ENCODE data around the gene CABLES2. TPM values are rescaled to one million over a fixed set of nuclear protein-coding genes. Genes with fewer than 3 reads are reported as not detected.

The CABLES2 gene
- total RNA-seq, 1 experiment from 2014 or later: 12.4 TPM

DNA sequence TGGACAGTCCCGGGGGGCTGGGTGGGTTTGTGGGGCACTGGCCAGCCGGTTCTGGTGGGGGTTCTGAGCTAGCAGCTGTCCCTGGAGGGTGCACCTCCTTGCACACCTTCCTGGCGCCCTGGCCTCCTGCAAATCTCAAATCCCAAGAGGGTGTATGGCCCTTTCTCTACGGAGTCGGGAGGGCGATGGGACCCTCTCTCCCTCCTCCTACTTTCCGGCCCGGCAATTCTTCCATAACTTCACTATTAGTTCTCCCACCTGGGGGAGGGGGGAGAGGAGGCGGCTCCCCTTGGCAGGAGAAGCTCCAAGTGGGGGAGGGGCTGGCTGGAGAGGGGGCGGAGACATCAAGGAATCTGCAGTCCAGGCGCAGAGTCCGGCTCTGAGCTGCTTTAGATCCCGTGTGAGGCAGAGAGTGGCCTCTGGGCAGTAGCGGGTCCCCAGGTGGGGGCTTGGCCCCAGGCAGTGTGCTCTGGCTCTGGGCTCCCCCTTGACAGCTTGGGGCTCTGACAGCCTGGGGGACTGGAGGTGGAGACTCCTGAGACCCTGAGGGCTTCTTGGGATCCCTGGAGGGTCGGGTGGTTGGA, 38.6 kb downstream of the CABLES2 start:
- TF ChIP-seq EZH2 (IDR thresholded peaks at IDR 0.05; ENCODE audit: low read length, unreplicated experiment): no peak
- TF ChIP-seq, protein P1, sequence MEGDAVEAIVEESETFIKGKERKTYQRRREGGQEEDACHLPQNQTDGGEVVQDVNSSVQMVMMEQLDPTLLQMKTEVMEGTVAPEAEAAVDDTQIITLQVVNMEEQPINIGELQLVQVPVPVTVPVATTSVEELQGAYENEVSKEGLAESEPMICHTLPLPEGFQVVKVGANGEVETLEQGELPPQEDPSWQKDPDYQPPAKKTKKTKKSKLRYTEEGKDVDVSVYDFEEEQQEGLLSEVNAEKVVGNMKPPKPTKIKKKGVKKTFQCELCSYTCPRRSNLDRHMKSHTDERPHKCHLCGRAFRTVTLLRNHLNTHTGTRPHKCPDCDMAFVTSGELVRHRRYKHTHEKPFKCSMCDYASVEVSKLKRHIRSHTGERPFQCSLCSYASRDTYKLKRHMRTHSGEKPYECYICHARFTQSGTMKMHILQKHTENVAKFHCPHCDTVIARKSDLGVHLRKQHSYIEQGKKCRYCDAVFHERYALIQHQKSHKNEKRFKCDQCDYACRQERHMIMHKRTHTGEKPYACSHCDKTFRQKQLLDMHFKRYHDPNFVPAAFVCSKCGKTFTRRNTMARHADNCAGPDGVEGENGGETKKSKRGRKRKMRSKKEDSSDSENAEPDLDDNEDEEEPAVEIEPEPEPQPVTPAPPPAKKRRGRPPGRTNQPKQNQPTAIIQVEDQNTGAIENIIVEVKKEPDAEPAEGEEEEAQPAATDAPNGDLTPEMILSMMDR (conservative IDR thresholded peaks at IDR 0.05; ENCODE audit: low read depth, low read length): no peak
- TF ChIP-seq EZH2phosphoT487 (IDR thresholded peaks at IDR 0.05; ENCODE audit: borderline replicate concordance, low read length): no peak
- Histone ChIP-seq H3K4me3 (ENCODE audit: low read length) (peak overlapping the region; percentile 55), H2AFZ (ENCODE audit: low read length) (peak overlapping the region; percentile 75; the same call in 1 of the 2 replicates), H3K4me1 (ENCODE audit: insufficient read depth, low read length) (peaks cover 58% of the 10 kb centered on the region), H3K4me2 (ENCODE audit: low read length) (peak overlapping the region; percentile 83), H3K9me2 (replicated peaks; ENCODE audit: low read length) (no peaks in the 10 kb centered on the region), H3K27me3 (ENCODE audit: low read length) (no peaks in the 10 kb centered on the region), H4K20me1 (ENCODE audit: low read length) (peaks cover 22% of the 10 kb centered on the region), H3K9ac (ENCODE audit: low read length) (peak overlapping the region; percentile 44), H3K79me2 (ENCODE audit: low read length) (peaks cover 34% of the 10 kb centered on the region), H3F3A (ENCODE audit: low read length, unreplicated experiment) (no peaks in the 10 kb centered on the region), H3K9me3 (ENCODE audit: low read length) (no peaks in the 10 kb centered on the region), H3K36me3 (ENCODE audit: low read depth, low read length) (peaks cover 8% of the 10 kb centered on the region; the same call in 1 of the 2 replicates), H3K27ac (ENCODE audit: low read length) (peak overlapping the region; percentile 58; the same call in 1 of the 2 replicates)
- ChIA-PET POLR2A (ENCODE audit: unreplicated experiment) (interaction anchor here (1.2 to 1.4 kb wide), 2 partner anchors 18 to 36 kb away, joined by 3 to 4 read pairs; no protein-coding TSS in a partner anchor), CTCF (interaction anchor here (0.6 to 3.2 kb wide), 4 partner anchors 14 to 260 kb away, joined by 3 to 18 read pairs (median 4); no protein-coding TSS in a partner anchor)
- no TSS peak for BruUV-seq (replicated peaks)
- DNase-seq: peak; percentile 67
- peak; percentile 7 for ATAC-seq
- intact Hi-C loops (cut with micrococcal nuclease): loop anchor here (5.0 kb wide), 1 partner anchor 66 kb away; the partner anchor contains the start of gene ADRM1

GRCh38 chr20:62367633-62368391, 39.3 kb downstream of the CABLES2 start:
- Histone ChIP-seq H2AFZ (ENCODE audit: low read length) (peak overlapping the region; percentile 75), H3K27ac (ENCODE audit: low read length) (peak overlapping the region; percentile 58)

More at GRCh38 chr20:62367633-62368391, 39.3 kb downstream of the CABLES2 start:
- peaks cover 29% of the 10 kb centered on the region for H4K20me1 ChIP-seq (ENCODE audit: low read length)
- CTCF ChIA-PET: interaction anchor here (0.5 to 3.2 kb wide), 3 partner anchors 14 to 66 kb away, joined by 3 to 18 read pairs (median 5); no protein-coding TSS in a partner anchor
- POLR2A ChIA-PET (ENCODE audit: unreplicated experiment): interaction anchor here (1.4 kb wide), 1 partner anchor 17 kb away, joined by 4 read pairs; no protein-coding TSS in a partner anchor
- H3K4me3 ChIP-seq (ENCODE audit: low read length): peak overlapping the region; percentile 55
- H3K36me3 ChIP-seq (ENCODE audit: low read depth, low read length): peaks cover 8% of the 10 kb centered on the region; the same call in 1 of the 2 replicates
- H3K9me3 ChIP-seq (ENCODE audit: low read length): no peaks in the 10 kb centered on the region
- peaks cover 41% of the 10 kb centered on the region for H3K79me2 ChIP-seq (ENCODE audit: low read length)
- H3K9ac ChIP-seq (ENCODE audit: low read length): peak overlapping the region; percentile 44
- DNase-seq (peak; percentile 61), ATAC-seq (peak; percentile 3)
- no peaks in the 10 kb centered on the region for H3K27me3 ChIP-seq (ENCODE audit: low read length)
- no peaks in the 10 kb centered on the region for H3K9me2 ChIP-seq (replicated peaks; ENCODE audit: low read length)
- intact Hi-C loops (cut with micrococcal nuclease): loop anchor here (5.0 kb wide), 1 partner anchor 66 kb away; the partner anchor contains the start of gene ADRM1
- peaks cover 65% of the 10 kb centered on the region for H3K4me1 ChIP-seq (ENCODE audit: insufficient read depth, low read length)
- no TSS peak for BruUV-seq (replicated peaks)
- H3K4me2 ChIP-seq (ENCODE audit: low read length): peak overlapping the region; percentile 83
- TF ChIP-seq EZH2 (IDR thresholded peaks at IDR 0.05; ENCODE audit: low read length, unreplicated experiment): no peak
- TF ChIP-seq, protein P1 (conservative IDR thresholded peaks at IDR 0.05; ENCODE audit: low read depth, low read length): no peak
- no peak for TF ChIP-seq EZH2phosphoT487 (IDR thresholded peaks at IDR 0.05; ENCODE audit: borderline replicate concordance, low read length)
- H3F3A ChIP-seq (ENCODE audit: low read length, unreplicated experiment): no peaks in the 10 kb centered on the region

Measured in PC-3 (cell line).